HepG2 (cell line): ENCODE data around the gene RPL4. TPM values are rescaled to one million over a fixed set of nuclear protein-coding genes. Genes with fewer than 3 reads are reported as not detected.

Experiments used
- ARID5B ChIP-seq: IDR thresholded peaks from 2 replicates; pipeline ENCODE4 v1.4.0; 2020; ENCODE audit warnings: mild to moderate bottlenecking, missing genetic modification reagents
- ASH2L ChIP-seq: fragments of 300-600, 200-600 bp; sonication (generic); IDR thresholded peaks from 2 replicates; pipeline ENCODE4 v1.7.0; 2017; ENCODE audit warnings: low read depth, mild to moderate bottlenecking, moderate library complexity, mixed read lengths, low read length; ENCODE audit not compliant: insufficient read length
- DBP ChIP-seq: sonication (generic); formaldehyde crosslinking; IDR thresholded peaks from 2 replicates; pipeline ENCODE4 v1.4.0; 2020; ENCODE audit warnings: missing genetic modification reagents; ENCODE audit errors: not compliant biosample characterization
- EZH2 ChIP-seq: conservative IDR thresholded peaks from 2 replicates; pipeline ENCODE4 v1.6.1; 2012; ENCODE audit warnings: mild to moderate bottlenecking, low read depth, low read length, moderate library complexity
- HHEX ChIP-seq: IDR thresholded peaks from 2 replicates; pipeline ENCODE4 v1.6.1; 2016; ENCODE audit warnings: control low read depth
- HMGXB3 ChIP-seq: sonication (generic); formaldehyde crosslinking; IDR thresholded peaks from 2 replicates; pipeline ENCODE4 v1.4.0; 2020; ENCODE audit warnings: missing genetic modification reagents, borderline replicate concordance
- ISX ChIP-seq: sonication (generic); formaldehyde crosslinking; conservative IDR thresholded peaks from 2 replicates; pipeline ENCODE4 v1.5.0; 2020; ENCODE audit warnings: missing genetic modification reagents
- NFIC ChIP-seq: IDR thresholded peaks from 2 replicates; pipeline ENCODE4 v1.6.1; 2012; ENCODE audit warnings: mild to moderate bottlenecking, low read length, inconsistent platforms
- RBFOX2 ChIP-seq: fragments of 200-400 bp; formaldehyde crosslinking; IDR thresholded peaks from 2 replicates; pipeline ENCODE4 v1.6.1; 2017; ENCODE audit warnings: low read depth, mild to moderate bottlenecking, low read length
- SP1 ChIP-seq, 2 experiments: fragments of 450-650 bp in 1 of 2; sonication (generic) in 1 of 2; formaldehyde crosslinking in 1 of 2; IDR thresholded peaks; 2 replicates each; pipeline versions ENCODE4 v1.4.0 to v1.6.1; 2016 to 2020; ENCODE audit warnings: missing genetic modification reagents in 1 of 2
- SRF ChIP-seq: IDR thresholded peaks from 2 replicates; pipeline ENCODE4 v1.6.1; 2011; ENCODE audit warnings: mild to moderate bottlenecking, low read depth, low read length, moderate library complexity
- SSRP1 ChIP-seq: IDR thresholded peaks from 2 replicates; pipeline ENCODE4 v1.6.1; 2016; ENCODE audit warnings: control low read depth
- TAF1 ChIP-seq: sonication (generic); formaldehyde crosslinking; IDR thresholded peaks from 2 replicates; pipeline ENCODE4 v1.4.0; 2020; ENCODE audit warnings: missing genetic modification reagents
- TCF7L2 ChIP-seq: IDR thresholded peaks from 2 replicates; pipeline ENCODE4 v1.6.1; 2011; ENCODE audit warnings: mild to moderate bottlenecking, low read depth, low read length, moderate library complexity
- THAP11 ChIP-seq: IDR thresholded peaks from 2 replicates; pipeline ENCODE4 v1.6.1; 2016; ENCODE audit warnings: missing biosample characterization, missing genetic modification reagents
- ZBTB42 ChIP-seq: sonication (generic); formaldehyde crosslinking; IDR thresholded peaks from 2 replicates; pipeline ENCODE4 v1.5.0; 2020; ENCODE audit warnings: mild to moderate bottlenecking, missing genetic modification reagents
- ZNF225 ChIP-seq: sonication (generic); formaldehyde crosslinking; IDR thresholded peaks from 2 replicates; pipeline ENCODE4 v1.4.0; 2020; ENCODE audit warnings: mild to moderate bottlenecking, missing genetic modification reagents
- ZNF383 ChIP-seq: sonication (generic); formaldehyde crosslinking; IDR thresholded peaks from 2 replicates; pipeline ENCODE4 v1.4.0; 2020; ENCODE audit warnings: missing genetic modification reagents, mild to moderate bottlenecking, borderline replicate concordance
- ZNF761 ChIP-seq: sonication (generic); formaldehyde crosslinking; conservative IDR thresholded peaks from 2 replicates; pipeline ENCODE4 v1.4.0; 2020; ENCODE audit warnings: mild to moderate bottlenecking, missing genetic modification reagents
- ZNF775 ChIP-seq: sonication (generic); formaldehyde crosslinking; IDR thresholded peaks from 2 replicates; pipeline ENCODE4 v1.4.0; 2020; ENCODE audit warnings: missing genetic modification reagents, mild to moderate bottlenecking, moderate library complexity, borderline replicate concordance
- ZNF83 ChIP-seq: sonication (generic); formaldehyde crosslinking; IDR thresholded peaks from 2 replicates; pipeline ENCODE4 v1.4.0; 2020; ENCODE audit warnings: missing genetic modification reagents, mild to moderate bottlenecking, borderline replicate concordance
- polyA plus RNA-seq, 8 experiments: library from polyadenylated mRNA; depleted of rRNA in 3 of 8; stranded (reverse) in 7 of 8; unstranded in 1 of 8; fragments of >200 nt; fragmentation: Illumina TruSeq in 4 of 8; extraction: Trizol in 4 of 8; gene quantifications; 2 replicates each; pipeline versions ENCODE4 v1.2.1 to v1.2.3, GENCODE V29; 2011 to 2016; ENCODE audit warnings: low read depth in 4 of 8, missing spikeins in 1 of 8, mixed read lengths in 1 of 8; ENCODE audit not compliant: insufficient read depth in 1 of 8
- total RNA-seq, 5 experiments: library from RNA; depleted of rRNA; stranded (reverse); fragments of >200 nt; fragmentation: Illumina TruSeq; extraction: Trizol; gene quantifications; 2 replicates each; pipeline ENCODE4 v1.2.3, GENCODE V29; 2016; ENCODE audit warnings: low read depth in 1 of 5

The RPL4 gene
- total and polyA plus RNA-seq, 2 of the 13 experiments (the other 11 are each of a cell fraction or from before 2014, with no cell fraction given) = 3,630 to 3,960 TPM

- 0 out of 2 replicates have a peak, but pooled peaks have one; percentile 57 for TF ChIP-seq ZNF83 (CRISPR knock-in tag)
- no peak for TF ChIP-seq ZNF775
- no peak for TF ChIP-seq ZNF225 (CRISPR knock-in tag)
- TF ChIP-seq TCF7L2 = no peak
- no peak; the same call in 1 of the 2 replicates for TF ChIP-seq ARID5B (CRISPR knock-in tag)
- peak; percentile 85 for TF ChIP-seq THAP11
- TF ChIP-seq ISX = no peak
- TF ChIP-seq TAF1 (CRISPR knock-in tag) = peak; percentile 94
- TF ChIP-seq SP1 (IDR thresholded peaks at IDR 0.05) = no peak
- TF ChIP-seq SP1 (CRISPR knock-in tag; IDR thresholded peaks at IDR 0.05) = peak; percentile 36; the same call in 1 of the 2 replicates
- peak; percentile 80; the same call in 1 of the 2 replicates for TF ChIP-seq HMGXB3 (CRISPR knock-in tag)
- no peak for TF ChIP-seq SRF
- peak; percentile 86 for TF ChIP-seq ASH2L
- TF ChIP-seq ZNF383 (CRISPR knock-in tag) = no peak
- no peak for TF ChIP-seq DBP (CRISPR knock-in tag)
- peak; percentile 77 for TF ChIP-seq RBFOX2
- TF ChIP-seq NFIC = 0 out of 2 replicates have a peak, but pooled peaks have one; percentile 61
- no peak for TF ChIP-seq HHEX
- no peak for TF ChIP-seq EZH2
- TF ChIP-seq ZBTB42 (CRISPR knock-in tag) = no peak
- TF ChIP-seq SSRP1 = no peak
- TF ChIP-seq ZNF761 (CRISPR knock-in tag) = no peak
Observed at GRCh38 chr15:66504563-66505429, at the start of gene RPL4, which contains the start of gene ZWILCH (continued).
